ENCODE measurements around the gene OSBPL8. TPM values are rescaled to one million over a fixed set of nuclear protein-coding genes. Genes with fewer than 3 reads are reported as not detected.

Gene OSBPL8
- total and polyA plus RNA-seq, 4 donors, result 6.9 to 32.5 (median 22.9) TPM

DNA sequence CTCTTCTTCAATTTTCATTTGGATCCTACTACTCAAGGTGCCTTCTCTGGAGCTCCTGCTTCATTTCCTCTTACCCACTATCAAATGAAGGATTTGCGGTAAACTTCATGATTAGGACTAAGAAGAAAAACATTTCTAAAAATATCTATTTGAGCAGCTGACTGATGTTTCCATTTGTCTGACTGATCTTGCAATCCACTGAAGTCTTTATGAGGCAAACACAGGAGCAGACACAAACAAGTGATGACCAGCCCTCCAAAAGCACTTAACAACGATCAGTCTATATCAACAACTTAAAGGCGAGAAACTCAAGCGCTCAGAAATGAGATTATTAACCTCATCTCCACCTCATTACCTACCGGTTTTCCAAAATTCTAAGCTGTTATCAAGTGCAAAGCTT, 26.2 kb downstream of the OSBPL8 start:
- no peaks in the 10 kb centered on the region for H3K36me3 ChIP-seq (ENCODE audit: control insufficient read depth in 4 of 4, insufficient read depth in 3 of 4, low read depth in 1 of 4, low read length in 3 of 4)
- 89% methylated on average over 5 of the region's 5 CpGs for WGBS
- TF ChIP-seq FOXA2 (IDR thresholded peaks at IDR 0.05) (no peak), RAD21 (IDR thresholded peaks at IDR 0.05) (no peak), GABPA (IDR thresholded peaks at IDR 0.05 in 1 of 2, conservative IDR thresholded peaks at IDR 0.05 in 1 of 2) (no peak), FOXA1 (IDR thresholded peaks at IDR 0.05) (no peak), RXRA (IDR thresholded peaks at IDR 0.05) (no peak)
- TF ChIP-seq, protein P1, sequence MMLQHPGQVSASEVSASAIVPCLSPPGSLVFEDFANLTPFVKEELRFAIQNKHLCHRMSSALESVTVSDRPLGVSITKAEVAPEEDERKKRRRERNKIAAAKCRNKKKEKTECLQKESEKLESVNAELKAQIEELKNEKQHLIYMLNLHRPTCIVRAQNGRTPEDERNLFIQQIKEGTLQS (IDR thresholded peaks at IDR 0.05), result no peak
- no peak overlapping the region for H3K27ac ChIP-seq (ENCODE audit: low read depth in 1 of 2, low read length in 2 of 2)
- H3K4me1 ChIP-seq (ENCODE audit: control insufficient read depth in 4 of 4, insufficient read depth in 4 of 4, low read length in 3 of 4), result peaks cover 0 to 14% (median 7%) of the 10 kb centered on the region in 4 donors
- no peak overlapping the region for H3K9ac ChIP-seq (ENCODE audit: low read depth in 1 of 2, low read length in 2 of 2)
- no peaks in the 10 kb centered on the region for H3K27me3 ChIP-seq (ENCODE audit: control insufficient read depth in 4 of 4, insufficient read depth in 4 of 4, low read length in 3 of 4)
- H3K4me3 ChIP-seq (ENCODE audit: low read depth in 1 of 3, low read length in 3 of 3), result no peak overlapping the region
- no peaks in the 10 kb centered on the region for H3K9me3 ChIP-seq (ENCODE audit: control insufficient read depth in 4 of 4, low read length in 3 of 4)
- no peak for DNase-seq (ENCODE audit: low spot score)

DNA sequence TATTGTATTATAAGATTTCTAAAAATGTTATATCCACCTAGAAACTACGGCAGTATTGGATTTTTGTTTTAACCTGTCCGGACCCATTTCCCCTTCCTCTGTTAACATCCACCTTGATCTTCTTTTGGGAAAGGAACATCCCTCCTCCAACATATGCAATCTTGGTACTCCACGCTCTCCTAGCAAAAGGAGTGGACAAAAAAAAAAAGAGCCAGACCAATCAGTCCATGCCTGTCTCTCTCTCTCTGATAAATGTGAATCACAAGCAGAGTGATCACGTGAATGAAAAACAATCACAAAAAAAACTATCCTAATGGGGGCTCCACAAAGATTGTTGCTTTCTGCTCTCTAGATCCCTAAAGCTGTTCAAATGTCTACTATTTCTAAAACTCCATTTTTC, 27.1 kb downstream of the OSBPL8 start:
- Histone ChIP-seq H3K27me3 (ENCODE audit: control insufficient read depth in 4 of 4, insufficient read depth in 4 of 4, low read length in 3 of 4) (no peaks in the 10 kb centered on the region), H3K9me3 (ENCODE audit: control insufficient read depth in 4 of 4, low read length in 3 of 4) (no peaks in the 10 kb centered on the region), H3K36me3 (ENCODE audit: control insufficient read depth in 4 of 4, insufficient read depth in 3 of 4, low read depth in 1 of 4, low read length in 3 of 4) (peaks cover 0 to 3% (median 0%) of the 10 kb centered on the region in 4 donors), H3K27ac (ENCODE audit: low read depth in 1 of 2, low read length in 2 of 2) (no peak overlapping the region), H3K9ac (ENCODE audit: low read depth in 1 of 2, low read length in 2 of 2) (no peak overlapping the region), H3K4me1 (ENCODE audit: control insufficient read depth in 4 of 4, insufficient read depth in 4 of 4, low read length in 3 of 4) (peaks cover 0 to 14% (median 7%) of the 10 kb centered on the region in 4 donors), H3K4me3 (ENCODE audit: low read depth in 1 of 3, low read length in 3 of 3) (no peak overlapping the region)
- WGBS, result 95% methylated on average over 4 of the region's 4 CpGs
- no peak for TF ChIP-seq HNF4G (IDR thresholded peaks at IDR 0.05)
- no peak for TF ChIP-seq JUND (IDR thresholded peaks at IDR 0.05)
- TF ChIP-seq YY1 (IDR thresholded peaks at IDR 0.05), result no peak
- TF ChIP-seq GABPA (IDR thresholded peaks at IDR 0.05 in 1 of 2, conservative IDR thresholded peaks at IDR 0.05 in 1 of 2), result no peak
- no peak for TF ChIP-seq EGR1 (IDR thresholded peaks at IDR 0.05; ENCODE audit: low read depth in 2 of 2)
- TF ChIP-seq, protein P2, sequence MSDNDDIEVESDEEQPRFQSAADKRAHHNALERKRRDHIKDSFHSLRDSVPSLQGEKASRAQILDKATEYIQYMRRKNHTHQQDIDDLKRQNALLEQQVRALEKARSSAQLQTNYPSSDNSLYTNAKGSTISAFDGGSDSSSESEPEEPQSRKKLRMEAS (IDR thresholded peaks at IDR 0.05), result no peak
- TF ChIP-seq RAD21 (IDR thresholded peaks at IDR 0.05), result no peak
- TF ChIP-seq FOXA1 (IDR thresholded peaks at IDR 0.05), result no peak
- no peak for TF ChIP-seq RXRA (IDR thresholded peaks at IDR 0.05)
- no peak for TF ChIP-seq FOXA2 (IDR thresholded peaks at IDR 0.05)
- TF ChIP-seq SP1 (IDR thresholded peaks at IDR 0.05), result no peak
- no peak for TF ChIP-seq NR2F2 (IDR thresholded peaks at IDR 0.05)
- TF ChIP-seq, protein P1 (IDR thresholded peaks at IDR 0.05), result no peak
- no peak for TF ChIP-seq TAF1 (conservative IDR thresholded peaks at IDR 0.05)
- TF ChIP-seq, protein P3, sequence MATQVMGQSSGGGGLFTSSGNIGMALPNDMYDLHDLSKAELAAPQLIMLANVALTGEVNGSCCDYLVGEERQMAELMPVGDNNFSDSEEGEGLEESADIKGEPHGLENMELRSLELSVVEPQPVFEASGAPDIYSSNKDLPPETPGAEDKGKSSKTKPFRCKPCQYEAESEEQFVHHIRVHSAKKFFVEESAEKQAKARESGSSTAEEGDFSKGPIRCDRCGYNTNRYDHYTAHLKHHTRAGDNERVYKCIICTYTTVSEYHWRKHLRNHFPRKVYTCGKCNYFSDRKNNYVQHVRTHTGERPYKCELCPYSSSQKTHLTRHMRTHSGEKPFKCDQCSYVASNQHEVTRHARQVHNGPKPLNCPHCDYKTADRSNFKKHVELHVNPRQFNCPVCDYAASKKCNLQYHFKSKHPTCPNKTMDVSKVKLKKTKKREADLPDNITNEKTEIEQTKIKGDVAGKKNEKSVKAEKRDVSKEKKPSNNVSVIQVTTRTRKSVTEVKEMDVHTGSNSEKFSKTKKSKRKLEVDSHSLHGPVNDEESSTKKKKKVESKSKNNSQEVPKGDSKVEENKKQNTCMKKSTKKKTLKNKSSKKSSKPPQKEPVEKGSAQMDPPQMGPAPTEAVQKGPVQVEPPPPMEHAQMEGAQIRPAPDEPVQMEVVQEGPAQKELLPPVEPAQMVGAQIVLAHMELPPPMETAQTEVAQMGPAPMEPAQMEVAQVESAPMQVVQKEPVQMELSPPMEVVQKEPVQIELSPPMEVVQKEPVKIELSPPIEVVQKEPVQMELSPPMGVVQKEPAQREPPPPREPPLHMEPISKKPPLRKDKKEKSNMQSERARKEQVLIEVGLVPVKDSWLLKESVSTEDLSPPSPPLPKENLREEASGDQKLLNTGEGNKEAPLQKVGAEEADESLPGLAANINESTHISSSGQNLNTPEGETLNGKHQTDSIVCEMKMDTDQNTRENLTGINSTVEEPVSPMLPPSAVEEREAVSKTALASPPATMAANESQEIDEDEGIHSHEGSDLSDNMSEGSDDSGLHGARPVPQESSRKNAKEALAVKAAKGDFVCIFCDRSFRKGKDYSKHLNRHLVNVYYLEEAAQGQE (IDR thresholded peaks at IDR 0.05), result no peak
- TF ChIP-seq, protein P4, sequence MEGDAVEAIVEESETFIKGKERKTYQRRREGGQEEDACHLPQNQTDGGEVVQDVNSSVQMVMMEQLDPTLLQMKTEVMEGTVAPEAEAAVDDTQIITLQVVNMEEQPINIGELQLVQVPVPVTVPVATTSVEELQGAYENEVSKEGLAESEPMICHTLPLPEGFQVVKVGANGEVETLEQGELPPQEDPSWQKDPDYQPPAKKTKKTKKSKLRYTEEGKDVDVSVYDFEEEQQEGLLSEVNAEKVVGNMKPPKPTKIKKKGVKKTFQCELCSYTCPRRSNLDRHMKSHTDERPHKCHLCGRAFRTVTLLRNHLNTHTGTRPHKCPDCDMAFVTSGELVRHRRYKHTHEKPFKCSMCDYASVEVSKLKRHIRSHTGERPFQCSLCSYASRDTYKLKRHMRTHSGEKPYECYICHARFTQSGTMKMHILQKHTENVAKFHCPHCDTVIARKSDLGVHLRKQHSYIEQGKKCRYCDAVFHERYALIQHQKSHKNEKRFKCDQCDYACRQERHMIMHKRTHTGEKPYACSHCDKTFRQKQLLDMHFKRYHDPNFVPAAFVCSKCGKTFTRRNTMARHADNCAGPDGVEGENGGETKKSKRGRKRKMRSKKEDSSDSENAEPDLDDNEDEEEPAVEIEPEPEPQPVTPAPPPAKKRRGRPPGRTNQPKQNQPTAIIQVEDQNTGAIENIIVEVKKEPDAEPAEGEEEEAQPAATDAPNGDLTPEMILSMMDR (IDR thresholded peaks at IDR 0.05; ENCODE audit: low read depth, low read length, missing input control), result no peak
- TF ChIP-seq, protein P5, sequence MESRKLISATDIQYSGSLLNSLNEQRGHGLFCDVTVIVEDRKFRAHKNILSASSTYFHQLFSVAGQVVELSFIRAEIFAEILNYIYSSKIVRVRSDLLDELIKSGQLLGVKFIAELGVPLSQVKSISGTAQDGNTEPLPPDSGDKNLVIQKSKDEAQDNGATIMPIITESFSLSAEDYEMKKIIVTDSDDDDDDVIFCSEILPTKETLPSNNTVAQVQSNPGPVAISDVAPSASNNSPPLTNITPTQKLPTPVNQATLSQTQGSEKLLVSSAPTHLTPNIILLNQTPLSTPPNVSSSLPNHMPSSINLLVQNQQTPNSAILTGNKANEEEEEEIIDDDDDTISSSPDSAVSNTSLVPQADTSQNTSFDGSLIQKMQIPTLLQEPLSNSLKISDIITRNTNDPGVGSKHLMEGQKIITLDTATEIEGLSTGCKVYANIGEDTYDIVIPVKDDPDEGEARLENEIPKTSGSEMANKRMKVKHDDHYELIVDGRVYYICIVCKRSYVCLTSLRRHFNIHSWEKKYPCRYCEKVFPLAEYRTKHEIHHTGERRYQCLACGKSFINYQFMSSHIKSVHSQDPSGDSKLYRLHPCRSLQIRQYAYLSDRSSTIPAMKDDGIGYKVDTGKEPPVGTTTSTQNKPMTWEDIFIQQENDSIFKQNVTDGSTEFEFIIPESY (IDR thresholded peaks at IDR 0.05), result no peak
- DNase-seq (ENCODE audit: low spot score), result no peak

Measured in liver (tissue), 9 donors.